Airway epithelial cell (primary cell): Measurements from ENCODE around the gene ABHD3. TPM values are rescaled to one million over a fixed set of nuclear protein-coding genes. Genes with fewer than 3 reads are reported as not detected.

ENCODE experiments used
- total RNA-seq: library from RNA; depleted of rRNA; stranded (reverse); fragments of >200 nt; gene quantifications from 2 replicates; pipeline ENCODE4 v1.2.3, GENCODE V29; 2015

The ABHD3 gene, protein sequence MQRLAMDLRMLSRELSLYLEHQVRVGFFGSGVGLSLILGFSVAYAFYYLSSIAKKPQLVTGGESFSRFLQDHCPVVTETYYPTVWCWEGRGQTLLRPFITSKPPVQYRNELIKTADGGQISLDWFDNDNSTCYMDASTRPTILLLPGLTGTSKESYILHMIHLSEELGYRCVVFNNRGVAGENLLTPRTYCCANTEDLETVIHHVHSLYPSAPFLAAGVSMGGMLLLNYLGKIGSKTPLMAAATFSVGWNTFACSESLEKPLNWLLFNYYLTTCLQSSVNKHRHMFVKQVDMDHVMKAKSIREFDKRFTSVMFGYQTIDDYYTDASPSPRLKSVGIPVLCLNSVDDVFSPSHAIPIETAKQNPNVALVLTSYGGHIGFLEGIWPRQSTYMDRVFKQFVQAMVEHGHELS
- total RNA-seq, result 5.6 and 6.0 TPM in 2 replicates

DNA sequence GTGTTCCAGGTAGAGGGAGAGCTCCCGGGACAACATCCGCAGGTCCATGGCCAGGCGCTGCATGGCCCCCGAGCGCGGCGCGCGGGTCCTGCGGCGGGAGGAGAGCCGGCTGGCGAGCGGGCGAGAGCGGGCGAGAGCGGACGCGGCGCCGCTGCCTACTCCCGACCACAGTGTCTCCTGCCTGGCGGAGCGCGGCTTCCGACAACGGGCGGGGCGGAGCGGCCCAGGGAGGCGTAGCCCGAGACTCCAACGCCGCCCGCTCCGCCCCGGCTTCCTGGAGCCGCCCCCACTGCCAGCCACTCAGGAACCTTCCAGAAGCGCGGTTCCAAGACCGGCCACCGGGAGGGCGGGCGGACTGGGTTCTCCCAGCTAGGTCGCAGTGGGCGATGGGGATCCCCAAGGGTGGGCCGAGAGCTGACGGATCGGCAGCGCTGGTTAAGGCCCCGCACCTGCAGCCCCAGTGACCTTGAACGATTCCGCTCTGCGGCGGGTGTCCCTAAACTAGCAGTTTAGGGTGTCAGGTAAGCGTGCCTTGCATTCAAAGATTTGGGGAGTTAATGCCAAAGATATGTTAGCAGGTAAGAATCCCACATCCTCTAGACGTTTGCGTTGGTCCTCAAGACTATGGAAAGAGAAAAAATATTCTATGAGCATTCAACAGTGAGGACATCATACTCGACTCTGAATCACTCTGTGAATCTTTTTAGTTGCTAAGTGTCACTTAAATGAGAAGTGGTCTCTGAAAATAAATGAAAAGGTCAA is at the start of gene ABHD3:
Gene ABHD3, minus strand, starts transcription at position 172 of the 762 bp plus-strand sequence. Its CDS starts 109 bp downstream, at position 63.

GRCh38 chr18:21740538-21741311 is 36.2 kb upstream of the ABHD3 start, which contains the start of gene MIB1:
TSS of gene MIB1 (plus strand) at chr18:21740792. CDS start at chr18:21741584, 792 bp downstream.

DNA sequence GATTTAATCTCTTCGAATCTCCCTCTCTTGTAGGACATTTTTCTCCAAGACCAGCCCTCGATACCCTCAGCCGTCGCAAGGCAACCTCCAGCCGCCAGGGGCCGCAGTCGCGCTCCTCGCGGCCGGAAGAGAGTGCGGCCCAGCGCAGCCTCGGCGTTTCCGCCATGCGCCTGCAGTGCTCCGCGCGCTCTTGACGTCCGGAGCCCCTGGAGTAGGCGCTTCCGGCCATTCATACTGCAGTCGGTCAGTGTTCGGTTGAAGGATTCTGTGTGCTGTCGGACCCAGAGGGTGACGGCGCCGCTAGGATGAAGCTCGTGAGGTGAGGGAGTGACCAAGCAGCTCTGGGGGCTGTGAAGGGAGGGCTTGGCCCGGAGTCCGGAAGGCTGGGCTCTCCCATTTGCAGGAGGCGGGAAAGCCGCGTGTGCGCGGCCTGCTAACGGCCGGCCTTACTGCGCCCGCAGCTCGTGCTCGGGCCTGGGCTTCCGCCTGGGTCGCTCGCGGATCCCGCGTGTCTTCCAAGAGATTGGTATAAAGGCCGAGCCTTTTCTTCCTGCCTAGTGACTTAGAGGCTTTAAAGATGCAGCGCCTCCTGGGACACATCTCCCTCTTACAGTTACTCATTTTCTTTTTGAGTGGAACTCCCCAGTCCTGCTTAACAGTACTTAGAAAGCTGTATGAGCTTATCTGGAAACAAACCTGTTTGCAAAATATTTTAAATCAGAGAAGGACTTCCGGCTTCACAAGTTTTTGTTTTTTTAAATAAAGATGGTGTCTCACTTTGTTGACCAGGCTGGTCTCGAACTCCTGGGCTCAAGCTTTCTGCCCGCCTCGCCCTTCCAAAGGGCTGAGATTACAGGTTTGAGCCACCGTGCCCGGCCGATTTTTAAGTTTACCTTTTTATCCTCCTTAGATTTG is 92.2 kb downstream of the ABHD3 start, which contains the start of gene SNRPD1:
Gene SNRPD1, plus strand, starts transcription at position 190 of the 915 bp plus-strand sequence. Its CDS starts 116 bp downstream, at position 306.

Other genes starting within 250 kb of the ABHD3 start
- 8.5 and 8.9 TPM in 2 replicates for gene ESCO1, start 104.1 kb downstream of the ABHD3 start, total RNA-seq
- 27.6 and 98.3 TPM in 2 replicates for gene SNRPD1, start 92.5 kb downstream of the ABHD3 start, total RNA-seq
- gene MIB1, start 36.0 kb upstream of the ABHD3 start, total RNA-seq, result 27.2 and 33.6 TPM in 2 replicates